MM.1S (cell line): ENCODE results near the gene KCNQ1.

Source experiments
- DNase-seq: peaks from one replicate; pipeline ENCODE4 v3.0.0-alpha.2; 2015
- H2AFZ ChIP-seq: fragments of 300-600 bp; sonication (generic); 2 replicates; pipeline ENCODE4 v1.6.0; 2016; ENCODE audit warnings: antibody characterized with exemption, low read length
- H3F3A ChIP-seq: fragments of 300-600 bp; sonication (generic); 2 replicates; pipeline ENCODE4 v1.6.1; 2016; ENCODE audit warnings: mild to moderate bottlenecking, antibody characterized with exemption, low read length, moderate library complexity, mixed read lengths; ENCODE audit not compliant: insufficient read depth
- H3K27ac ChIP-seq: fragments of 300-600 bp; sonication (generic); 2 replicates; pipeline ENCODE4 v1.5.1; 2016; ENCODE audit warnings: mild to moderate bottlenecking, low read length
- H3K27me3 ChIP-seq: fragments of 300-600 bp; sonication (generic); replicated peaks from 2 replicates; pipeline ENCODE4 v1.6.0; 2016; ENCODE audit warnings: low read length; ENCODE audit not compliant: insufficient read depth
- H3K36me3 ChIP-seq: fragments of 300-600 bp; sonication (generic); replicated peaks from 2 replicates; pipeline ENCODE4 v1.6.1; 2016; ENCODE audit warnings: mild to moderate bottlenecking, low read length, mixed read lengths; ENCODE audit not compliant: insufficient read depth
- H3K4me1 ChIP-seq: fragments of 300-600 bp; sonication (generic); 2 replicates; pipeline ENCODE4 v1.6.1; 2016; ENCODE audit warnings: low read length, mixed read lengths
- H3K4me2 ChIP-seq: fragments of 300-600 bp; sonication (generic); 2 replicates; pipeline ENCODE4 v1.6.0; 2016; ENCODE audit warnings: low read depth, low read length
- H3K4me3 ChIP-seq: fragments of 300-600 bp; sonication (generic); 2 replicates; pipeline ENCODE4 v1.5.1; 2016; ENCODE audit warnings: low read length, mixed read lengths
- H3K79me2 ChIP-seq: fragments of 300-600 bp; sonication (generic); 2 replicates; pipeline ENCODE4 v1.6.1; 2016; ENCODE audit warnings: mixed run types, low read length, mixed read lengths
- H3K9ac ChIP-seq: fragments of 300-600 bp; sonication (generic); 2 replicates; pipeline ENCODE4 v1.6.1; 2016; ENCODE audit warnings: low read length, mixed read lengths
- H3K9me2 ChIP-seq: fragments of 300-600 bp; sonication (generic); replicated peaks from 2 replicates; pipeline ENCODE4 v1.6.1; 2016; ENCODE audit warnings: mild to moderate bottlenecking, low read length, mixed read lengths; ENCODE audit not compliant: insufficient read depth
- H3K9me3 ChIP-seq: fragments of 300-600 bp; sonication (generic); replicated peaks from 2 replicates; pipeline ENCODE4 v1.6.1; 2016; ENCODE audit warnings: mild to moderate bottlenecking, low read length, mixed read lengths; ENCODE audit not compliant: insufficient read depth
- H4K20me1 ChIP-seq: fragments of 300-600 bp; sonication (generic); 2 replicates; pipeline ENCODE4 v1.6.1; 2016; ENCODE audit warnings: mild to moderate bottlenecking, low read length, moderate library complexity, mixed read lengths; ENCODE audit not compliant: insufficient read depth
- EZH2 ChIP-seq: fragments of 300-600 bp; sonication (generic); optimal IDR thresholded peaks from 2 replicates; pipeline ENCODE3; 2017; ENCODE audit warnings: low read depth, mild to moderate bottlenecking, antibody characterized with exemption, low read length, mixed read lengths
- EZH2phosphoT487 ChIP-seq: fragments of 300-600 bp; sonication (generic); IDR thresholded peaks from 2 replicates; pipeline ENCODE4 v1.6.1; 2018; ENCODE audit warnings: antibody characterized with exemption, low read length
- TF ChIP-seq, protein P1 (sequence below): fragments of 300-600 bp; sonication (generic); IDR thresholded peaks from 2 replicates; pipeline ENCODE4 v1.5.1; 2016; ENCODE audit warnings: antibody characterized with exemption, low read length, mixed read lengths

The KCNQ1 gene

DNA sequence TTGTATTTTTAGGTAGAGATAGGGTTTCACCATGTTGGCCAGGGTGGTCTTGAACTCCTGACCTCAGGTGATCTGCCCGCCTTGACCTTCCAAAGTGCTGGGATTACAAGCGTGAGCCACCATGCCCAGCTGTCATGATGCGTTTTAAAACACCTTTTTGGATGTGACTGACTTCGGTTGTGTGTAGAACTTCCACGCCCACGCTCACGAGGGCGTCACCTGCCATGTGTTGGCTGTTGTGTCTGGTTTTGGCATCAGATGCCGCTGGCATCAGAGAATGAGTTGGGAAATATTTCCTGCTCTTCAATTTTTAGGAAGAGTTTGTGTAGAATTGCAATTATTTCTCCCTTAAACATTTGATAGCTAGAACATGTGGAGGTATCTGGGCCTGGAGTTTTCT, 109.1 kb downstream of the KCNQ1 start:
- Histone ChIP-seq H3K9me2 (no peaks in the 10 kb centered on the region), H3K27me3 (no peaks in the 10 kb centered on the region), H3F3A (no peaks in the 10 kb centered on the region), H3K9me3 (no peaks in the 10 kb centered on the region), H3K27ac (no peak overlapping the region), H3K4me1 (no peaks in the 10 kb centered on the region), H3K9ac (no peak overlapping the region), H3K79me2 (peaks cover 5% of the 10 kb centered on the region; the same call in 1 of the 2 replicates), H3K36me3 (no peaks in the 10 kb centered on the region), H3K4me3 (no peak overlapping the region), H3K4me2 (no peak overlapping the region), H4K20me1 (no peaks in the 10 kb centered on the region), H2AFZ (no peak overlapping the region)
- TF ChIP-seq, protein P1, sequence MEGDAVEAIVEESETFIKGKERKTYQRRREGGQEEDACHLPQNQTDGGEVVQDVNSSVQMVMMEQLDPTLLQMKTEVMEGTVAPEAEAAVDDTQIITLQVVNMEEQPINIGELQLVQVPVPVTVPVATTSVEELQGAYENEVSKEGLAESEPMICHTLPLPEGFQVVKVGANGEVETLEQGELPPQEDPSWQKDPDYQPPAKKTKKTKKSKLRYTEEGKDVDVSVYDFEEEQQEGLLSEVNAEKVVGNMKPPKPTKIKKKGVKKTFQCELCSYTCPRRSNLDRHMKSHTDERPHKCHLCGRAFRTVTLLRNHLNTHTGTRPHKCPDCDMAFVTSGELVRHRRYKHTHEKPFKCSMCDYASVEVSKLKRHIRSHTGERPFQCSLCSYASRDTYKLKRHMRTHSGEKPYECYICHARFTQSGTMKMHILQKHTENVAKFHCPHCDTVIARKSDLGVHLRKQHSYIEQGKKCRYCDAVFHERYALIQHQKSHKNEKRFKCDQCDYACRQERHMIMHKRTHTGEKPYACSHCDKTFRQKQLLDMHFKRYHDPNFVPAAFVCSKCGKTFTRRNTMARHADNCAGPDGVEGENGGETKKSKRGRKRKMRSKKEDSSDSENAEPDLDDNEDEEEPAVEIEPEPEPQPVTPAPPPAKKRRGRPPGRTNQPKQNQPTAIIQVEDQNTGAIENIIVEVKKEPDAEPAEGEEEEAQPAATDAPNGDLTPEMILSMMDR: no peak
- no peak for TF ChIP-seq EZH2
- TF ChIP-seq EZH2phosphoT487: no peak
- DNase-seq: no peak

DNA sequence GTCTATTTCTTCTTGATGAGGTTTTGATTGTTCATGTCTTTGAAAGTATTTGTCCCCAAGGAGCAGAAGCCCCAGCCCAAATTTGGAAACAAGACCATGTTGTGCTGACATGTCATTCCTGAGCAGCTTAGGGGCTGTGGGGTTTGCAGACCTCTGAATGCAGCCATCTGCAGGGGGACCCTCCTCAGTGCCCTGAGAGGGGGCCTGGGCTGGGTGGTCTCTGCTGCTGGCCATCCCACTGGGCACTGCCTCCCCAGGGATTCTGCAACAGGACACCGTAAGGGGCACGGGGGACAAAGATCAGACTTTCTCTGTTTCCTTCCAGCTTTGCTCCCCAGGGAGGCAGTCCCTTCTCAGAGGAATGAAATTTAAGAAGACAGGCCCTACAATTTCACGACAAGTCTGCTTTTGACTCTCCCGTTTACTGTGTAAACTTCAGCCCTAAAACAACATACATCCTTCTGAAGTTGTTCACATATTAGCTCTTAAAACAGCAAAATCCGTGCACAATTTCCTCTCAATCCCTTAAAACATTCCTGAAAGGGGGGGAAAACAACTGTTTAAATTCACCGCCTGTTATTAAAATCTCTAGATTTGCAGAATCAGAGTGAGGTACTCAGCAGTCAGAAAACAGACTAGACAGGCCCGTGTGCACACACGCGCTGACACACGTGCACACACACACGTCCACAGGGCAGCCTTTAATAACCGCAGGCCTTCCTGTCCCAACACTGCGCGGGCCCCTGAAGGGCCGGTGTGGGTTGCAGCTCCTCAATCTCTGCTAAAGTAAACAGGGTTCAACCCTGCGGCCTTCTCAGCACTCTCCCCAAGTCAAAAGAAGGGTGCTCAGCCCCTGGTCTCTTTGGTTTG, 109.8 kb downstream of the KCNQ1 start:
- Histone ChIP-seq H3K27me3 (no peaks in the 10 kb centered on the region), H3K9me2 (no peaks in the 10 kb centered on the region), H3F3A (no peaks in the 10 kb centered on the region), H3K36me3 (no peaks in the 10 kb centered on the region), H3K79me2 (peaks cover 4% of the 10 kb centered on the region; the same call in 1 of the 2 replicates), H3K4me2 (no peak overlapping the region), H3K27ac (no peak overlapping the region), H3K4me3 (no peak overlapping the region), H4K20me1 (no peaks in the 10 kb centered on the region), H3K9ac (no peak overlapping the region), H3K9me3 (no peaks in the 10 kb centered on the region), H3K4me1 (no peaks in the 10 kb centered on the region), H2AFZ (no peak overlapping the region)
- DNase-seq: no peak
- TF ChIP-seq, protein P1: no peak
- TF ChIP-seq EZH2 (no peak), EZH2phosphoT487 (no peak)

DNA sequence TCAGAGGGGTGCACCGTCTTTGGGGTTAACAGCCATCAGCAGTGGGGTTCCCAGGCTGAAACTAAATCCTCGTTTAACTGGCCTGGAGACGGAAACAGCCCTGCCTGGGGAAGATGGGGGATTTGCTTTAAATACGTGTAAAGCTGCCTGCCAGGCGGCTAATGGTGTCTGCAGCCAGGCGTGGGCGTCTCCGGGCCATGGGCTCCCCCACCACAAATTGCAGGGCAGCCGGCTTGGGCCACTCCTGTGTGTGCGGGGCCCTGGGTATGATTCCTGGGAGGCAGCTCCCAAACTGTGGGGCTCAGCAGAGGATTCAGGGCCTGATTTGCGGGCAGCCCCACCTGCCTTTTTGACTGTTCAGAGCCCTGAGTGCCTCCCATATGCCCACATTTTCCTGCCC, 110.5 kb downstream of the KCNQ1 start:
- DNase-seq: no peak
- H3K9me3 ChIP-seq: no peaks in the 10 kb centered on the region
- no peaks in the 10 kb centered on the region for H4K20me1 ChIP-seq
- peaks cover 4% of the 10 kb centered on the region; the same call in 1 of the 2 replicates for H3K79me2 ChIP-seq
- no peak overlapping the region for H3K27ac ChIP-seq
- no peak overlapping the region for H3K4me3 ChIP-seq
- TF ChIP-seq, protein P1: no peak
- TF ChIP-seq EZH2: no peak
- TF ChIP-seq EZH2phosphoT487: no peak
- no peak overlapping the region for H2AFZ ChIP-seq
- no peak overlapping the region for H3K9ac ChIP-seq
- H3K27me3 ChIP-seq: no peaks in the 10 kb centered on the region
- H3F3A ChIP-seq: no peaks in the 10 kb centered on the region
- H3K4me1 ChIP-seq: no peaks in the 10 kb centered on the region
- no peaks in the 10 kb centered on the region for H3K36me3 ChIP-seq
- H3K4me2 ChIP-seq: no peak overlapping the region
- H3K9me2 ChIP-seq: no peaks in the 10 kb centered on the region
